Stimulated activated CD4-positive, alpha-beta T cell treated with anti-CD3 and anti-CD28 coated beads, Interleukin-12 subunit alpha, Interleukin-12 subunit beta, amount 100 ng/mL, for 24 hours (primary cell): ENCODE measurements around the gene ERLEC1.
"Not testable (repeated sequence)": the region's sequence is repeated elsewhere in the genome, so short reads cannot be mapped to it uniquely, and the experiment has no call there.

Experiments used
- DNase-seq, 2 experiments: peaks; one replicate each; pipeline ENCODE4 v3.0.0-alpha.2; 2020; ENCODE audit warnings: low read depth in 2 of 2

The ERLEC1 gene

GRCh38 chr2:53782676-53783075 lies 4.2 kb upstream of the ERLEC1 start:
- no peak for DNase-seq

DNA sequence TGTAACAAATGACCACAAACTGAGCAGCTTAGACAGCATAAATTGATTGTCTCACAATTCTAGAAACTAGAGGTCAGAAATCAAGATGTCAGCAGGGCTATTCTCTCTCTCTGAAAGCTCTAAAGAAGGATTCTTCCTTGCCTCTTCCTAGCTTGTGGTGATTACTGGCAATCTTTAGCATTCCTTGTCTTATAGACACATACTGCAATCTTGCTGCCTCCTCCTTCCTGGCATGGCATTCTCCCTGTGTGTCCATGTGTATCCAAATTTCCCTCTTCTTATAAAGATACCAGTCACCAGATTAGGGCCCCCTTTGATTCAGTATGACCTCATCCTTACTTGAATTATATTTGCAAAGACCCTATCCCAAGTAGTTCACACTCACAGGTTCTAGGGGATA lies 2.4 kb upstream of the ERLEC1 start:
- DNase-seq = no peak

- DNase-seq = no peak
Measured at GRCh38 chr2:53785366-53785765, 1.5 kb upstream of the ERLEC1 start.

GRCh38 chr2:53786352-53786704 lies 516 bp upstream of the ERLEC1 start:
- no peak for DNase-seq

DNA sequence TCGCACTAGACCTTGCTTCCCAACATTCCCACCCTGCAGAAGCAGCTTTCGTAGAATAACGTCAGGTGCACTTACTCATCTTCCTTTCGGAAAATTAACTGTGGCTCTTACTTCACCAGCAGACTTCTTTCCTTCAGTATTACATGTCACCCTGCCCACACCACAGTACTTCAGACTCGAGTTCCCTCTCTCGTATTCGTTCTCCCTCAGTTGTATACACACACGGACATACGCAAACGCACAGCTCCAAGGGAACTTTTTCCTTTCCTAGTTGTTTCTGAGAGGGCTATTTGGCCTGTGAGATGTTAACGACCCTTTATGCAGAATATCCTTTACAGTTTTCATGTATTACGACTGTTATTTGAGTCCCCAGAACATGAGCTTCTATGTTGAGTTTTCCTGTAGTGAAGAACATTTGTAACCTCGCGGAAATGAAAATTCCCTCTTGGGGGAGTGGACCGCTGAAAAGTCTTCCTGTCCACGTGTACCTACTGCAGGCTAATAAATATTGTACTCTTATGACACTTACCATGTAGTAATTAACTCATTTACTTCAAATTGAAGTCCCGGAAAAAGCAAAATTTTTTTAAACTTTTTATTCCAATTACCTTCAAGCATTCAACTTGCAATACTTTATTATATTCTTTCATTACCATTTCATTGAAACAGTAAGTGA lies 908 bp downstream of the ERLEC1 start:
- no peak for DNase-seq

GRCh38 chr2:53793261-53793660 lies 6.4 kb downstream of the ERLEC1 start:
- no peak for DNase-seq

DNA sequence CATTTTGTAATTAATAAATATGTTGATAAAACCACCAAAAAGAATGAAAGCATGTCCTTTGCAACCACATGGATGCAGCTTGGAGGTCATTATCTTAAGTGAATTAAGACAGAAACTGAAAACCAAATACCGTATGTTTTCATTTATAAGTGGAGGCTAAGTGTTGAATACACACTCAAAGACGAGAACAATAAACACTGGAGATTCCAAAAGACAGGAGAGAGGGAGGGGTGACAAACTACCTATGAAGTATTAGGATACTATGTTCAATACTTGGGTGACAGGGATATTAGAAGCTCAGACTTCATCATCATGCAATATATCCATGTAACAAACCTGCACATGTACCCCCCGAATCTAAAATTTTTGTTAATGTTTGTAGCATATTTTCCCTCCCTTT lies 7.0 kb downstream of the ERLEC1 start:
- no peak for DNase-seq

GRCh38 chr2:53801547-53801946 lies 14.7 kb downstream of the ERLEC1 start:
- DNase-seq = no peak

DNA sequence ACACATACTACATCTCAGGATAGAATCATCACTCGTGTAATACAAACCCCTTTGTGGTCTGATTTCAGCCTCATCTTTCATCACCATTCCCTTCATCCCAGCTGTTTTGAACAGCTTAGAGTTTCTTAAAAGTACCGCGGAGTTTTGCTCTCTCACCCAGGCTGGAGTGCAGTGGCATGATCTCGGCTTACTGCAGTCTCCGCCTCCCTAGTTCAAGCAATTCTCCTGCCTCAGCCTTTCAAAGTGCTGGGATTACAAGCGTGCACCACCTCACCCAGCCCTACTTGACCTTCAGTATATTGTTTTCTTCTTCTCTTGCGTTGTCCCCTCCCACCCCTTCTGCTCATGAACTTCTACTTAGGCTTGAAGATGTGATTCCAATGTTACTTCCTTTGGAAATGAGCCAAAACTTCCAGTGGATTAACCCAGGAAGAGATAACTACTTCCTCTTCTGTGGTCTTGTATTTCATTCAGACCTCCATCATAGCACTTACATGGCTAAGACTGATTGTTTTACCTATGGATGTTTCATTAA lies 15.8 kb downstream of the ERLEC1 start:
- no peak for DNase-seq

- no peak for DNase-seq
Measured at GRCh38 chr2:53811601-53812000, 24.8 kb downstream of the ERLEC1 start.

GRCh38 chr2:53813151-53813550 lies 26.3 kb downstream of the ERLEC1 start:
- no peak for DNase-seq

DNA sequence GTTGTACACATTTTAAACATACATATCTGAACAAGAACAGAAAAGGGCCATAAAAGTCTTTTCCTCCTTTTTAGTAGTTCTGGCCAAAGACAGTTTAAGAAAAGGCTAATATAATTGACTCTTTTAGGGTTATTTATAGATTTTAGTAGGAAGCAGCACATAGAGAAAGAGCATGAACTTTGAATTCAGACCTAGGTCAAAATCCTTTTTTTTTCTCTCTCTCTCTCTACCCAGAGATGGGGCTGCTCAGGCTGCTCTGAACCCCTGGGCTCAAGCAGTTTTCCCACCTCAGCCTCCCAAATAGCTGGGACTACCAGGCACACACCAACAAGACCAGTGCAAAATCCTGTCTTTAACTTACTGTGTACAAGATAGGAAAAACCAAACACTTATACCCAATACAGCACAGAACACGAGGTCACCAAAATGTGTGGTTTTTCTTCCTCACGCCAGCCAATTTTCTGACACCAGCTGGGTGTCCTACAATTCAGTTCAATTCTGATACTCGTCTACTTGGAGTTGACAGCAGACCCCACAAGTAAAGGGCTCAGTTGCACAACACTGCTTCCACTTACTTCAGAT lies 32.1 kb downstream of the ERLEC1 start:
- no peak for DNase-seq

DNA sequence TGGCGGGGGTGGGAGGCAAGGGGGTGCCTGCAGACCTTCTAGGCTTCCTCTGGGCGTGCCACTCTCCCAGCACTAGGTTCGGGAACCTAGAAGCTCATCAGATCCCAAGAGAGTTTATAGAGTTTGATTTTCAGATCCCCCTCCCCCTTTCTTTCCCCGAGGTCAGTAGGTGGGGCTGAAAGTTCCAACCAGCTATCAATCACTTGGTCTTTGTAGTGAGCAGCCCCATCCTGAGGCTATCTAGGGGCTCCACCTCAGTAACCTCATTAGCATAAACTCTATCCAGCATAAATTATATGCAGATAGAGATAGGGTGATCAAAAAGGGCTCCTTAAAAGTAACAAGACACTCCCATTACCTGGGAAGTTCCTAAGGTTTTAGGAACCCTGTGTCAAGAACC lies 32.8 kb downstream of the ERLEC1 start:
- DNase-seq = no peak

DNA sequence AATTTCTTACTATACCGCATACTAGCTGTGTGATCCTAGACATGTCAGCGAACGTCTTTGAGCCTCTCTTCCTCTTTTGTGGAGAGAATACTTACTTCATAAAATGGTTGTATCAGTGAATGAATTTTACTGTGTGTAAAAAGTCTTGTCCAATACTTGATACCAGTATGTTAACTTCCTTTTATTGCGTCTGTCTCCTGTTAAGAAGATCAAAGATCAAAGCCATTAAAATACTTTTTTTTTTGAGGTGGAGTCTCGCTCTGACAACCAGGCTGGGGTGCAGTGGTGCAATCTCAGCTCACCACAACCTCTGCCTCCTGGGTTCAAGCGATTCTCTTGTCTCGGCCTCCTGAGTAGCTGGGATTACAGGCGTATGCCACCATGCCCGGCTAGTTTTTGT lies 33.2 kb downstream of the ERLEC1 start:
- DNase-seq = no peak

- DNase-seq = no peak
Measured at GRCh38 chr2:53820711-53821110, 33.9 kb downstream of the ERLEC1 start.

DNA sequence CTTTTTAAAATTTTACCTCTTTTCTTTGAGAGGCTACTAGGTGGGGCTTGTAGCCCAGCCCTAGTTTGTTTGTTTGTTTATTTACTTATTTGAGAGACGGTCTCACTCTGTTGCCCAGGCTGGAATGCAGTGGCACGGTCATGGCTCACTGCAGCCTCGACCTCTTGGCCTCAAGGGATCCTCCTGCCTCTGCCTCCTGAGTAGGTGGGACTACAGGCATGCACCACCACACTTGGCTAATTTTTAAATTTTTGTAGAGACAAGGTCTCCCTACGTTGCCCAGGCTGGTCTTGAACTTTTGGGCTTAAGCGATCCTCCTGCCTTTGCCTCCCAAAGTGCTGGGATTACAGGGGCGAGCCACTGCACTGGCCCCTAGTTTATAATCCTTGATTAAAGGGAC lies 35.0 kb downstream of the ERLEC1 start:
- DNase-seq = no peak

DNA sequence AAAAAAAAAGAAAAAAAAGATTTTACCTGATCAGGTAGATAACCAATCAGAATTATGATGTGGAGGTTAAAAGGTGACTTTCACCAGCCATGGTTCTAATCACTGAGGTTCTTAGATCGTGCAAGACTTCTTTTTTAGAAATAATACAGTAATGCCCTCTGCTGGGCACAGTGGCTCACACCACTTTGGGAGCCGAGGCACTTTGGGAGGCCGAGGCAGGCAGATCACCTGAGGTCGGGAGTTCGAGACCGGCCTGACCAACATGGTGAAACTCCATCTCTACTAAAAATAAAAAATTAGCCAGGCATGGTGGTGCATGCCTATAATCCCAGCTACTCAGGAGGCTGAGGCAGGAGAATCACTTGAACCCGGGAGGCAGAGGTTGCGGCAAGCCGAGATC lies 36.8 kb downstream of the ERLEC1 start:
- not testable (repeated sequence) for DNase-seq

GRCh38 chr2:53826030-53826410 lies 39.2 kb downstream of the ERLEC1 start:
- no peak for DNase-seq

DNA sequence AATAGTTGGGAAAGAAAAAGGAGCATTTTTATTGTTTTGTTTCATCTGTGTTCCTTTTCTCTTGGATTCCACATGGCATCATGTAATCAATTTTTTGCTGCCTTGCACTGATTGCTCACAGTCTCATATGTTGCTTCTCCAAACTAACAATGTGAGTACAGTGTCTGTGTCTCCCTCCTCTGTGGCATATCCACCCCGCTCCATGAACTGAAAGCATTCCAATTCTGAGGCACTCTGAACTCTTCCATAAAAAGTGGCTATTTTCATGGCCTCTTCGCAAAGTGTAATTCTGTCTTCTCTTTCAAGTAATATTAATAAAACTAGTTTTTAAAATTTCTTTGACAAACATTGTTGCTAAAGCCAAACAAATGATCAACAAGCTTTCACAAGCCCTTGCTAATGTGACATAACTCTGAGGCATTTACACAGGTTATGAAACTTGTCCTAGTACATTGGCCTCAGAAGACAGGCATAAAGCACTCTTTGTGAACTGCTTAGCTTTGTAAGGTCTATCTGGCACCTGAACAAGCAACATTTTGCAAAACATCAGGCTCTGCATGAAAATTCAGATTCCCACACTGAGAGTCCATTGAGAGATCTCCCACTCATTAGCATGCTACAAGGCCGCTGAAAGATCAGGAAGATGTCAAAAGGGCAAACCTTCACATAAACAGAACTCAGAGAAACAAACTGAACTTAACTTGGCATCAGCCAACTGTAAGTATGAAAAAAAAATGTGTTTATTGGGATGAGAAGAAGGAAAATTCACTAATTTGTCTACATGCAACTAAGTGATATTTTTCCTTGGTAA lies 39.9 kb downstream of the ERLEC1 start:
- DNase-seq = no peak

DNA sequence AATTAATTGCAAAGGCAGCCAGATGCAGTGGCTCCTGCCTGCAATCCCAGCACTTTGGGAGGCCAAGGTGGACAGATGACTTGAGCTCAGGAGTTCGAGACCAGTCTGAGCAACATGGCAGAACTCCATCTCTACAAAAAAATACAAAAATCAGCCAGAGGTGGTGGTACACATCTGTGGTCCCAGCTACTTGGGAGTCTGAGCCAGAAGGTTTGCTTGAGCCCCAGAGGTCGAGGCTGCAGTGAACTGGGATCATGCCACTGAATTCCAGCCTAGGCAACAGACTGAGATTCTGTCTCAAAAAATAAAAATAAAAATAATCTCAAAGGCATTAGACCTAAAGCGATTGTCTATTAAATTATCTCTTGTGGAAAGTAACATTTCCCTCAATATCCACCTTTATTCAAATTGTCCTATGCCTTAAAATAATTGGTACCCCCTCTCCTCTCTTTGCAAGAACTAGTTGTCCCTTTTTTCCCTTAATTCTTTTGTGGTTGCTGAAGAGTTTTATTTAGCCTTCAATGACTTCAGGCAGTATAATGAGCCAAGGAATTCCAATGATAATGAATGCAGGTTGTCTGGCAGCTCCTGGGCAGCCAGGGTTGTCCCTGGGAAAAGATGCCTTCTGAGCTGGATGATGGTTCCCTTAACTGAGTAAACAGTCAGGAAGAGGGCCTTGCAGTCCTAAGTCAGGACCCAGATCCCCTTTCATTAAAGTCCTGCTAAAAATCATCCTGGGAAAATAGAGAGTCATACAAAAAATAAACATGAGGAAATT lies 40.7 kb downstream of the ERLEC1 start:
- no peak for DNase-seq

DNA sequence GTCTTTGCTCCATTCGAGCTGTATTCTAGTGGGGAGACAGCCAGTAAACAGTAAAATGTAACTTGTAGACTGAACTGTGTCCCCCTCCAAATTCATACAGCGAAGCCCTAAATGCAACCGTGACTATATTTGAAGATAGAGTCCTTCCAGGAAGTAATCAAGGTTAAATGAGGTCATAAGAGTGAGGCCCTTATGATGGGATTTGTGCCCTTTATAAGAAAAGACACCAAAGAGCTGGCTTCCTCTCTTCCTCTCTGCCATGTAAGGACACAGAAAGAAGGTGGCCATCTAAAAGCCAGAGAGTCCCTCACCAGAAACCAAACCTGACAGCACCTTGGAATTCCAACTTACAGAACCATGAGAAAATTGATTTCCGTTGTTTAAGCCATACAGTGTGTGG lies 41.5 kb downstream of the ERLEC1 start:
- no peak for DNase-seq

DNA sequence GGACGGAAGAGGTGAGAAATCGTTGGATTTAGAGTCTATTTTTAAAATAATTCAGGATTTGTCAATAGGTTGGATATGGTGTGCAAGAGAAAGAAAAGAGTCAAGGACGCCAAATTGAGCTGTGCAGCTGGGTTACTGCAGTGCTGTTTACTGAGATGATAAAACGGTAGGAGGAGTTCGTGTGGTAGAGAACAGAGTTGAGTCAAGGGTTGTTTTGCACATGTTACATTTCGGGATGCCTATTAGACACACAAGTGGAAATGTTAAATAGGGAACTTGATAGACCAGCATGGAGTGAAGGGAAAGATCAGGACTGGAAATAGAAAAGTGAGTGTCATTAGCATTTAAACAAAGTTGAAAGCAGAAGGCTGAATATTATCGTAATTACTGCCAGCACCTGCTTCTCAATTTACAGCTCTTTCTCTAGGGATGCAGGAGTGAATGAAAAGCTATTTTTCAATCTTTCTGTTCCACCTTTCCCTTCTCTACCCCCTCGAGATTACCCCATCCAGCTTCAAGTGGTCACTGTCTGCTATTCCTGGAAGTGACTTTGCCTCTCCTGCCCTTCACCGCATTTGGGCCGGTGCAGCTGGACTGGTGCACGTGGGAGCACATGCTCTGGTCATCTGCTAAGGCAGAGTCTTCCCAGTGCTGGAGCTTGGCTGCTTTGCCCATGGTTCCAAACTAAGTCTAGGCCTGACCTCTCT lies 42.6 kb downstream of the ERLEC1 start:
- DNase-seq = no peak
